ENCODE data around the gene CTDSPL.

GRCh38 chr3:37935290-37935668, 73.6 kb downstream of the CTDSPL start:
- TF ChIP-seq ZNF232 (CRISPR knock-in tag; IDR thresholded peaks at IDR 0.05; ENCODE audit: borderline replicate concordance) (no peak), TFAP4 (IDR thresholded peaks at IDR 0.05; ENCODE audit: borderline replicate concordance, low read depth) (no peak), PBX2 (CRISPR knock-in tag; IDR thresholded peaks at IDR 0.05) (no peak), ZNF740 (CRISPR knock-in tag; IDR thresholded peaks at IDR 0.05) (no peak)

All from HepG2 (cell line).